Islet of Langerhans (tissue), 1 donor: ENCODE measurements around the gene ZSCAN12.
"Not testable (repeated sequence)": the region's sequence is repeated elsewhere in the genome, so short reads cannot be mapped to it uniquely, and the experiment has no call there.

Experiments used
- FAIRE-seq: peaks from one replicate; lab custom pipeline; 2011; peaks lifted over from hg19 to GRCh38; lab: Jason Lieb, UNC

ZSCAN12 gene

DNA sequence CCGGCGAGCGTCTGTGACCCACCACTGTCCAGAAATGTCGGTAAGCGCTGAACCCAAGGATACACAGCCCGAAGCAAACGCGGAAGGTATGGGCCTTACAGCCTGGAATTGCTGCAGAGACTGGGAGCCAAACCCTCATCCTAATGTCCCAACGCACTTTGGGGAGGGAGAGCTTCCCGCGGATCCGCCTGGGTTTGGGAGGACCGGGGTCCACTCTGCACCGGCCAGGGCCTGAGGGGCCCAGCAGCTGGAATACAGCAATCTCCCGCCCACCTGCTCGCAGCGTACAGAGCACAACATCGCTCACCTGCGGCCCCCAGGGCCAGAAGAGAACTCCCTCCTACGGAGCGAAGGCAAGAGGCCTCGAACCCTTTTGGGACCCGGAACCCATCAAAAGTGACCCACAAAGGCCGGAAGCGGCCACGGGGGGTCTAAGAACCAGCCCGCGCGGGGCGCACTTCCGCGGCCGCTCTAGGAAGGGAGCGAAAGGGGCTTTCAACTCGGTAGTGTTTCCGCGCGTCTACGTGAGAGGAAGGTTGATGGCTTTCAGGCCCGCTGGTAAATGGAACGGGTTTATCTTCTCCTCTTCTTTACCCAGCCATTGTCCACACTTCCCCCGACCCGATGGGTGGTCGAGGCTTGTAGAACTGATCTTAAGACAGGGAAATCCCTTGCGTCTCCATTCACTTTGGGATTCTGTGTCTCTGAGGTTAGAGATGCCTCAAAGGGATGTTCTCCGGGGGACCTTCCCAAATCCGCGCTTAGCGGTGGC, at the start of gene ZSCAN12:
Gene ZSCAN12, minus strand, starts transcription at position 398 of the 772 bp plus-strand sequence. CDS start 1,342 bp downstream, outside the sequence.
- FAIRE-seq: no peak

DNA sequence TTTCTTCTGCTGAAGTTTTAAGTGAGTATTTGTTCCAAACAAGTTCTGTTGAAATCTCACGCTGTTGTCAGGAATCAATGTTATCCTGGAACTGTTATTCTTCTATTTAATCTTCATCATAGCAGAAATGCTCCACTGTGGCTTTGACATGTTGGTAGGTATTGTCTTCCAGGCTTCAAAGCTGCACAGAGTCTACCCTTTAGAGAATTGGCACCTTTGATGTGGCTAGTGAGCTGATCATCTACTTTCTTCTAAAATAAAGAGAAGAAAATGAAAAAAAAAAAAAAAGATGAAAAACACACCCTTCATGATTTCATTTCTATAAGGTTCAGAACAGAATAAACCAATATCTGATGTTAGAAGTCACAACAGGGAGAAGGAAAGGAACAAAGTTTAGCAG, 49.5 kb upstream of the ZSCAN12 start:
- no peak for FAIRE-seq

- peak; percentile 66 for FAIRE-seq
Observed at GRCh38 chr6:28447512-28447906, 48.0 kb upstream of the ZSCAN12 start.

DNA sequence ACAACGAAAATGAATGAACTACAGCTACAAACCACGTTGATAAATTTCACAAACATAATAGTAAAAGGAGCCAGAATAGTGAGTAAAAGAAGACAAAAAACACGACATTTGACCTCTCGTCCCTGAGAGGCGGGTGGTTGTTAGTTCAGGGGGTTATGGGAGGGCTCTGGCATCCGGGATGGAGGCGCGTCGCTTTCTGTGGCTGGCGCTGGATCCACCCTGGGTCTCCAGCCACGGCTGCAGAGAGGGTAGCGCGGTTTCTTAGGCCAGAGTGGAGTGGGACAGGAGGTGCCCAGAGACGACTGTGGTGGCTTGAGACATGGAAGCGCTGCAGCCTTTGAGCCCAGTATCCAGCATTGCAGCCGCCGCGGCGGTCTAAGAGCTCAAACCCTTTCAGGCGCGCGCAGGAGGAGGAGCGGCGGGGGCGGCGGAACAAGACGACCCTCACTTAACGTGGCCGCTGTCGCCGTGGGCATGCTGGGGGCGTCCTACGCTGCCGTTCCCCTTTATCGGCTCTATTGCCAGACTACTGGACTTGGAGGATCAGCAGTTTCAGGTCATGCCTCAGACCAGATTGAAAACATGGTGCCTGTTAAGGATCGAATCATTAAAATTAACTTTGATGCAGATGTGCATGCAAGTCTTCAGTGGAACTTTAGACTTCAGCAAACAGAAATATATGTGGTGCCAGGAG, 47.4 kb upstream of the ZSCAN12 start:
- FAIRE-seq: no peak

- FAIRE-seq: not testable (repeated sequence)
Observed at GRCh38 chr6:28444759-28445158, 45.2 kb upstream of the ZSCAN12 start.

DNA sequence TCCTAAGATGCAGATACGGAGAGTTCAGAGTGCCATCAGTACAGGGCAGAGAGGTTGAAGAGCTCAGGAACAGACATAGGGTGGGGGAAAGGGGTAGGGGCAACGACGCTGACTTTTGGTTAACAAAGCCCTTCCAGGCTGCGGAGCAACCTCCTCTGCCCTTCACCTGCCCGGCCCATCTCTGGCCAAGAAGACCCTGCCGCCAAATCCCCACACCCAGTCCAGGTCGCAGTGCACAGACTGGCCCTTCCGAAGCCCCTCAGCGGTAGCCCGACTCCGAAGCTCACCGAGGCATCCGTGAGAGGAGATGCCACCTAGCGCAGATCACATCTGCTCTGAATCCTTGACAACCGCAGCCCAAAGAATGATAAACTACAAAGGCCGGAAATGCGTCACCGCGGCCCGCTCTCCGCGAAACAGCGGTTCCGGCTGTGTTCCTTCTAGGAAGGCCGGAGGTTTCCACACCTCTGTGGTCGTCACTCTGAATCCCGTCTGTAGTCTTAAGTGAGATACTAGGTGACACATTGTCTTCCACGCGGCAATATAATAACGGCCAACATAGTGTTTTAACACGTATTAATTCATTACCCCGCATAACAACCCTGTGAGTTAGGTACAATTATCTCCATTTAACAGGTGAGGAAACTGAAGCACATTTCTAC, 43.7 kb upstream of the ZSCAN12 start, which contains the start of gene ZSCAN23:
Gene ZSCAN23, minus strand, starts transcription at position 380 of the 662 bp plus-strand sequence. CDS start 7,225 bp downstream, outside the sequence.
- peak; percentile 92 for FAIRE-seq

- no peak for FAIRE-seq
Observed at GRCh38 chr6:28442586-28442985, 43.0 kb upstream of the ZSCAN12 start.

DNA sequence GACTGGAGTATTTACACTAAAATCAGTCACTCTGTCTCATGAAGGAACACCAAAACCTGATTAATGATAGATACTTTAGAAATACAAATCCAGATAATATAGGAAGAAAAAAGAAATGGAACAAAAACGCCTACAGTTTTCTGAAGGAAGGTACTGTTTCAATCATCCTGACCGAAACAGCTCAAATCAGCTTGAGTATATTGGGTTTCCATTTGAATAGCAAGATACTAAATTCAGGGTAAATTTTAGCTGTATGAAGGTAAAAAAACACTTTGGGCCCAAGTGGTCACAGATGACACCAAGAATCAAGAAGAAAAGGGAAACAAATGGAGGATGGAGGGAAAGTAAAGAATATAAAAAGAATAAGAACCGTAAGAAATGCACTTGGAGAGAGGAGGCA, 36.9 kb upstream of the ZSCAN12 start:
- FAIRE-seq: no peak

DNA sequence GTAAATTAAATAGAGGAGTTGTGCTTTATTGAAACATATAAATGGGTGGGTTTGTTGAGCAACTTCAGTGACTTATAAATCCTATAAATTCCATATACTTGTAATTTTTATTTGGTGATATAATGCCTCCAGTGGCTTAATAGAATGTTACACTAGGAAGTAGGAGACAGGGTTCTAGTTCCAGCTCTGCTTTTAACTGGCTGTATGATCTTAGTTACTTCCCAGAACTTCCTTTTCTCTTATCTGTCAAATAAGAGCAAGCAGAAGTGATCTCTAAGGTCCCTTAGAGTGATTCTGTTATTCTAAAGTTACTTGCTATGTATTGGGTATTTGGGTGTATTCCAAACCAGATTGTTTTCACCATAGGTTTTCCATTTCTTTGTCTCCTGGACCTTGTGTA, 33.6 kb upstream of the ZSCAN12 start:
- FAIRE-seq: no peak

GRCh38 chr6:28429781-28430180, 30.2 kb upstream of the ZSCAN12 start:
- FAIRE-seq: no peak

- no peak for FAIRE-seq
Observed at GRCh38 chr6:28425944-28426541, 26.5 kb upstream of the ZSCAN12 start.

DNA sequence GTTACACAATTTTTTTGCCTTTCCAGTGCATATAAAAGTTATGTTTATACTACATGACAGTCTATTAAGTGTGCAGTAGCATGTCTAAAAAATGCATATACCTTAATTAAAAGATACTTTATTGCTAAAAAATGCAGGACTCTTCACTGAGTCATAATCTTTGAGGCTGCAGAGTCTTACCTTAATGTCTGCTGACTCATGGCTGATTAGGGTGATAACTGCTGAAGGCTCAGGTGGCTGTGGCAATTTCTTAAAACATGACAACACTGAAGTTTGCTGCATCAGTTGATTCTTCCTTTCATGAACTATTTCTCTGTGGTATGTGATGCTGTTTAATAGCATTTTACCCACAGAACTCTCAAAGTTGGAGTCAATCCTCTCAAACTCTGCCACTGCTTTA, 24.6 kb upstream of the ZSCAN12 start:
- FAIRE-seq: no peak

DNA sequence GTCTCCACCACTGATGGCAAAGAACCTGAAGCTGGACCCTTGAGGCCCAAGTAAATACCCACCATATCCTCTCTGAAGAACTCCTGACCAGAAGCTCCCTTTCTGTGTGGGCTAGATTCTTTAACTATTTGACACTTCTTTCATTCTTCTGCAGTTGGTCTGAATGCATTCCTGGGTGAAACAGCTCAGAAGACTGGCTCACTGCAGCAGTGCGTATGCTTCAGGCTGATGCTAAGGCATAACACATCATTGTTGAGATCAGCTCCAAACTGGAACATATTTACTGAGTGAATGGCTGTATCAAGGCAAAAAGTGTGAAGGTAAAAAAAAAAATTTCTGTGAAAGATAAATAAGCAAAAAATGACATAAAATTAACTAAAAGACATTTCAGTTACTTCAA, 24.0 kb upstream of the ZSCAN12 start:
- no peak for FAIRE-seq

DNA sequence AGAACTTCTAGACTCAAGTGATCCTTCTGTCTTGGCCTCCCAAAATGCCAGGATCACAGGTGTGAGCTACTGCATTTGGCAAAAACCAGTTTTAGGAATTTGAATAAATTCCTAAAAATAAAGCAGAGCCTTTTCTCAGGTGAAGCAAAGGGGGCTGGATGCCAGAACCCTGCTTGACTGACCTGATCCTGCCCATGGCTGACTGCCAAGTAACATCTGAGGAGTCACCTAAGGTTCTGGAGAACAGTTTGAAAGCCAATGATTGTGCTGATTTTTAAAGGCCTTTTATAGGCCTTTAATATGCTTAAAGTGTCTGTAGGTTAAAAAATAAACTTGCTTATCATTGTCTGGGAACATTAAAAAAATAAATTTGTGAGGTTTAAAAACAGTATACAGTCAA, 14.1 kb upstream of the ZSCAN12 start:
- no peak for FAIRE-seq

- no peak for FAIRE-seq
Observed at GRCh38 chr6:28410767-28411166, 11.2 kb upstream of the ZSCAN12 start.

GRCh38 chr6:28408076-28408802, 8.7 kb upstream of the ZSCAN12 start:
- no peak for FAIRE-seq

DNA sequence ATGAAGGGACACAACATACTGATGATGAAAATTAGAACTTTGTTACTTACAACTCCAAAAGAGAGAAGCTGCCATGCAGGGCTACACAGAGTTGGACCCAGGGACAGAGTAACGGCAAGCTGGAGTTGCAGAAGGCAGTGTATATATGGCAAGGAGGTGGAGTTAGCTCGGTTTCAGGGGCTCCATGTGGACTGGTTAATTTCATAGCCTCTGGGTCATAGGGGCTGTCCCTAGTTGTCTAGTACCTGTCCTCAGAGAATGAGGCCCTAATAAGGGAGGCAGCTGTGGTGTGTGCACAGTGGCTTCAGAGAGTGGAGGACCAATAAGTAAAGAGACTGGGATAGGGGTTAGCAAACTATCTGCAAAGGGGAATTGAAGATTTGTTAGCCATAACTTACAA, 7.9 kb upstream of the ZSCAN12 start:
- FAIRE-seq: no peak

- FAIRE-seq: not testable (repeated sequence)
Observed at GRCh38 chr6:28403923-28404322, 4.4 kb upstream of the ZSCAN12 start.

GRCh38 chr6:28402197-28402596, 2.6 kb upstream of the ZSCAN12 start:
- no peak for FAIRE-seq

DNA sequence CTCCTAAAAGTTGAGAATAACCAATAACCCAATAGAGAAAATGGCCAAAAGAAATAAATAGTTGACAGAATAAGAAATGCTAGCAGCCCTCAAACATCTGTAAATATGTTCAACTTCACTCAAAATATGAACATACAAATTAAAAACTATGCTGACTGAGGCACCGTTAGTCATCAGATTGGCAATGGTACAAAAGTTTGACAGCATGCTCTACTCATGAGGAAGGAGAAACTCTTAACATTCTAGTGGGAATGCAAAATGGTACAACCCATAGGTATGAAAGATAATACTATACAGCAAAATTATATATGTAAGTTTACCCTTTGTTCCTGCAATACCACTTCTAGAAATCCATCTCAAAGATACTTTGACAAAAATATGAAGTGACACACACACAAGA, 1.6 kb upstream of the ZSCAN12 start:
- no peak for FAIRE-seq

- FAIRE-seq: no peak
Observed at GRCh38 chr6:28400122-28400451, 540 bp upstream of the ZSCAN12 start.

GRCh38 chr6:28395918-28396317, 3.6 kb downstream of the ZSCAN12 start:
- FAIRE-seq: no peak
